NCI-H2029 treated with DMSO at 0.1 percent for 48 hours (cell line): ENCODE results near the gene SPEM2.

ENCODE experiments used
- DNase-seq: peaks from one replicate; lab custom pipeline; 2025; lab: John Stamatoyannopoulos, UW

SPEM2 gene

DNA sequence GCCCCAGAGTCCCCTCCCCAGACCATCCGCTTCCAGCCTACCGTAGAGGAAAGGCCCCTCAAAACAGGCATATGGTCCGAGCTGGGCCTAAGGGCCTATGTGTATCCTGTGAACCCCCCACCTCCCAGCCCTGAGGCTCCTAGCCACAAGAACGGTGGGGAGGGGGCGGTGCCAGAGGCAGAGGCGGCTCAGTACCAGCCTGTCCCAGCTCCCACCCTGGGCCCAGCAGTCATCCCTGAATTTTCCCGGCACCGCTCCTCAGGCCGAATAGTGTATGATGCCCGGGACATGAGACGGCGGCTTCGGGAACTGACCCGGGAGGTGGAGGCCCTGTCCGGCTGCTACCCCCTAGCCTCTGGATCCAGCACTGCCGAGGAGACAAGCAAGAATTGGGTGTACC is 4.2 kb upstream of the SPEM2 start:
- no peak for DNase-seq

- no peak for DNase-seq
Measured at GRCh38 chr17:7423679-7424078, 1.7 kb upstream of the SPEM2 start.

DNA sequence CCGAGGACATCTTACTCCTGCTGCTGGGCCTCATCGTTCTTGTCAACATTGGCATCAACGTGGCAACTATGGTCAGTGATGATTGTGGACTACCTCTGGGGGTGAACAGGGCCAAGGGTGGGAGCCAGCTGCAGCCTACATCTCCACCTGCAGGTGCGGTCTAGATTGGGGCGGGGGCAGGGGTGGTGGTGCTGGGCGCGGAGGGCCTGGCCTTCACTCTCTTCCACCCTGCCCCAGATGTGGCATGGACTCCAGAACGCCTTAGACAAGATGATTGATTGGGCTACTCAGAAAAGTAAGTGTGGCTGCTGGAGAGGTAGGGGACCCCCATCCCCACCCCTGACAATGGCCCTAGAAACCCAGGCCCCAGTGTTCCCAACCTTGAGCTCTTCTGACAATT is 340 bp downstream of the SPEM2 start:
- no peak for DNase-seq

- no peak for DNase-seq
Measured at GRCh38 chr17:7426203-7426863, 917 bp downstream of the SPEM2 start.

- DNase-seq, result no peak
Measured at GRCh38 chr17:7426896-7427489, 1.6 kb downstream of the SPEM2 start.

DNA sequence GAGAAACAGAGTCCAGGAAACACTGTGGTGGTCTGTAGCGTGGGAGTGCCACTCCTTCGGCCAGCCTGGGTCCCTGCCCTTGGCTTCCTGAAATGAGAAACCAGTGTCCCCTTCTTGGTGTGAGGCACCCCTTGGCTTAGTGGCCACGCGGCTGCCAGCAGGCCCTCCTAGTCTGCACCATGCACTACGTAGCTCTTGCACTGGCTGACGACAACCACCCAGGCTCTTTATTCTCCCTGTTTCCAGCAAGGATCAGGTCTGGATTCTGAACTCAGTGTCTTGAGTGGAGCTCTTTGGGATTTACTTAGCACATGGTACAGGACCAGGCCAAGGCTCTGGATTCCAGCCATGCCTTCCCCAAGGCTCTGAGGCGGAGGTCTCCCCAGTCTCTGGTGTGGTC is 2.1 kb downstream of the SPEM2 start:
- DNase-seq, result no peak

DNA sequence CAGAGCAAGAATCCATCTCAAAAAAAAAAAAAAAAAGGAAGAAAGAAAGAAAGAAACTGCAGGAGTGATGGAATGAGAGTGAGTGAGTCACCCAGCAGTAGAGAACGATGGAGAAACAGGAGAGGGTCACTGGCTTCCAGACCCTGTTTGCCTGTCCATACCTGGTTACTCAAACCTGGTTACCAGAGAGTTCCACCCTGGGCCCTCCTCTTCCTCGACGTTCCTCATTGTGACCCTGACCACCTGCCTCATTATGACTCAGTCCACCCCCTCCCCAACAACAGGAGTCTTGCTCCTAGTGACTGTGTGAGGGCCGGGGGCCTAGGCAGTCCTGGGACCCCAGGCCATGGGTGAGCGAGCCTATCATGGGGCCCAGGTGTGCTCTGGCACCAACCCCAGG is 3.1 kb downstream of the SPEM2 start, which contains the start of gene SPEM3:
Gene SPEM3, plus strand, starts transcription at position 301 of the 400 bp plus-strand sequence. Its CDS starts 46 bp downstream, at position 347.
- no peak for DNase-seq

- DNase-seq, result no peak
Measured at GRCh38 chr17:7429722-7430121, 4.3 kb downstream of the SPEM2 start.

- DNase-seq, result no peak
Measured at GRCh38 chr17:7431231-7431630, 5.8 kb downstream of the SPEM2 start.

GRCh38 chr17:7432296-7432695 is 6.9 kb downstream of the SPEM2 start:
- no peak for DNase-seq

DNA sequence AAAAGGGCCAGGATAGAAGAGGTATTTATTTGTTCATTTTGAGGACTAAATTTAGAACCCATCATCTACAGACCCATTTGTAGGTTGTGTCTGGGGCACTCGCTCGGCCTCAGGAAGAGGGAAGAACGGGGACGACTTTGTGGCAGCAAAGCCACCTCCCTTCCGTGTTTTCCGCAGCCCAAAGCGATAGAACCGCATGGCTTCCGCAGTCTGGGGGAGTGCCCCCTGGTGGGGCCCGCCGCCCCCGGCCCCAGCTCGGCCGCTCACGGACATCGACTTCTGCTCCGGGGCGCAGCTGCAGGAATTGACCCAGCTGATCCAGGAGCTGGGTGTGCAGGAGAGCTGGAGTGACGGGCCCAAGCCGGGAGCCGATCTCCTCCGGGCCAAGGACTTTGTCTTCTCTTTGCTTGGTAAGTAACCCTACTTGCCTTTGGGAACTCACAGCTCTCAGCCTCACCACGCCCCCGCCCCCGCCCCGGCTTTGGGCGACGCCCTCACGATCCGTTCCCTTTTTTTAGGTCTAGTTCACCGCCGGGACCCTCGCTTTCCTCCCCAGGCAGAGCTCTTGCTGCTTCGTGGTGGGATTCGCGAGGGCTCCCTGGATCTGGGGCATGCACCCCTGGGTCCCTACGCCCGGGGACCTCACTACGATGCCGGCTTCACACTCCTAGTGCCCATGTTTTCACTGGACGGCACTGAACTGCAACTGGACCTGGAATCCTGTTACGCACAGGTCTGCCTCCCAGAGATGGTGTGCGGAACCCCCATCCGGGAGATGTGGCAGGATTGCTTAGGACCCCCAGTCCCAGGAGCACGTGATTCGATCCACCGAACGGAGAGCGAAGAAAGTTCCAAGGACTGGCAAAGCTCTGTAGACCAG is 10.5 kb downstream of the SPEM2 start:
- no peak for DNase-seq

DNA sequence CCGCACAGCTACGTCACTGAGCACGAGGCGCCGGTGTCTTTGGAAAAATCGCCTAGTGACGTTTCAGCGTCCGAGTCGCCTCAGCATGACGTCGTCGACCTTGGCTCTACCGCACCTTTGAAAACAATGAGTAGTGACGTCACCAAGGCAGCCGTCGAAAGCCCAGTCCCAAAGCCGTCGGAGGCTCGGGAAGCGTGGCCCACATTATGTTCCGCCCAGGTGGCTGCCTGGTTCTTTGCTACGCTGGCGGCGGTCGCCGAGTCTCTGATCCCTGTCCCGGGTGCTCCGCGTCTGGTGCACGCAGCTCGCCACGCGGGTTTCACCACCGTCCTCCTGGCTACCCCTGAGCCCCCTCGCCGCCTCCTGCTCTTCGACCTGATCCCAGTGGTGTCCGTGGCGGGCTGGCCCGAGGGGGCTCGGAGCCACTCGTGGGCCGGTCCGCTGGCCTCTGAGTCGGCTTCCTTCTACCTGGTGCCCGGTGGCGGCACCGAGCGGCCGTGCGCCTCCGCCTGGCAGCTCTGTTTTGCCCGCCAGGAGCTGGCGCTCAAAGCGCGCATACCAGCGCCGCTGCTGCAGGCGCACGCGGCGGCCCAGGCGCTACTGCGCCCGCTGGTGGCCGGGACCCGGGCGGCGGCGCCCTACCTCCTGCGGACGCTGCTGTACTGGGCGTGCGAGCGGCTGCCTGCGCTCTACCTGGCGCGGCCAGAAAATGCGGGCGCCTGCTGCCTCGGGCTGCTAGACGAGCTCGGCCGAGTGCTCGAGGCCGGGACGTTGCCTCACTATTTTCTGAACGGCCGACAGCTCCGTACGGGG is 11.3 kb downstream of the SPEM2 start:
- DNase-seq, result no peak

- no peak for DNase-seq
Measured at GRCh38 chr17:7437369-7437863, 12.0 kb downstream of the SPEM2 start.

GRCh38 chr17:7437950-7438614 is 12.7 kb downstream of the SPEM2 start:
- DNase-seq, result no peak

DNA sequence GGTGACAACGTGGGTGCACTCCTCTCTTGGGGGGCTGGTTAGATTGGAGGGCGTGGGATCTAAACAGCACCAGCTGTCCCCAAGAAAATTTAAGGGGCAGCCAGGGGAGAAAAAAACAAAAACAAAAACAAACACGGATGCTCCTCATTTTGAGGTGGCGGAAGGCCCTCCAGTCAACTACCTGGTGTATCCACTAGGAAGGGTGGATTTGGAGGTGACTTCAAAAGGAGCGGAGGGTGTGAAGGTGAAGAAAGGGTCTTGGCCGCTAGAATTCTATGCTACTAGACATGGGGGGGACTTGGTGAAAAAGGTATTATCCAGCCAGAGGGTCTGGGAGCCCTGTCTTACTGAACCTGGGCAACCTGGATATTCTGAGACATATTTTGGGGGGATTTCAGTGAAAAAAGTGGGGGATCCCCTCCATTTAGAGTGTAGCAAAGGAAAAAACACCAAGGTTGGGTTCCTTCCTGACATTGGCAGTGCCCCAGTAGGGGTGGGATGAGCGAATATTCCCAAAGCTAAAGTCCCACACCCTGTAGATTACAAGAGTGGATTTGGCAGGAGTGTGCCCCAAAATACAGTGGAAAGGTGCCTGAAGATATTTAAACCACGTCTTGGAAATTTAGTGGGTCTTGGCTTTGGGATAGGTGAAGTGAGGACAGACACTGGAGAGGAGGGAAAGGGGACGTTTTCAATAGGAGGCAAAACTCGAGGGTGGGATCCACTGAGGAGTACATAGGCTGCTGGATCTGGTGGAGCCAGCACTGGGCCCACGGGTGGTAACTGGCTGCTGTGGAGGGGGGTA is 13.4 kb downstream of the SPEM2 start:
- DNase-seq, result no peak

- DNase-seq, result no peak
Measured at GRCh38 chr17:7439462-7440112, 14.2 kb downstream of the SPEM2 start, which contains the start of gene FGF11. FGF11 (plus strand) TSS chr17:7439512; CDS start chr17:7439621, 109 bp downstream.

DNA sequence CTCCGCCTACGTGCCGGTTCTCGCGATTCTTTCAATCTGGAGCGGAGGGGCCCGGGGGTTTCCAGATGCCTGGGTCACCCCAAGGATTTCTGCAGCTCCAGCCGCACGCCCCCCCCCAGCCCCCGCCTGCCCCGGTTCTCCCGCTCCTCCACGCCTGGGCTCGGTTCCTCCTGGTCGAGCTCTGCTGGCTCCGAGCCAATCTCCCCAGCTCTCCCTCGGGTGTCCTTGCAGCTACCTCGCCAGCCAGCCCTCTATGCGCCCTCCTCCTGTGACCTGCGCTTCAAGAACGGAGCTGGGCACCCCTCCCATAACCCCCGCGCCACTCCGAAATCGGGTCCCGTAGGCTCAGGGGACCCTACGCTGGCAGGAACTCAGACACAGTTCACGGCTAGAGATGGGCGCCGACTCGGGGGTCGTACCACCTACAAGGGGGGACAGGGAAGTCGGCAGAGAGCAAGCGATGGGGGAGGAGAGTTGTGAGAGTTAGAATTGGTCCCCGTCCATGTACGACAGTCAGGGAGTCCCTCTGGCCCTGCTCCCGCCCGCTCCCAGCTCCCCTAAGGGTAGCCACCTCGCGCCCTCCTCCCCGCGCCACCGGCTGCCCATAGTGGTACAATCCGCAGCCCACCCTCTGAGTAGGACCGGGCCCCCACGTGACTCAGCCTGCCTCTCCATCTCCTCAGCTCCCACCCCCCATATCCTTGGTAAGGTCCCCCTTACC is 14.9 kb downstream of the SPEM2 start:
- DNase-seq, result no peak

DNA sequence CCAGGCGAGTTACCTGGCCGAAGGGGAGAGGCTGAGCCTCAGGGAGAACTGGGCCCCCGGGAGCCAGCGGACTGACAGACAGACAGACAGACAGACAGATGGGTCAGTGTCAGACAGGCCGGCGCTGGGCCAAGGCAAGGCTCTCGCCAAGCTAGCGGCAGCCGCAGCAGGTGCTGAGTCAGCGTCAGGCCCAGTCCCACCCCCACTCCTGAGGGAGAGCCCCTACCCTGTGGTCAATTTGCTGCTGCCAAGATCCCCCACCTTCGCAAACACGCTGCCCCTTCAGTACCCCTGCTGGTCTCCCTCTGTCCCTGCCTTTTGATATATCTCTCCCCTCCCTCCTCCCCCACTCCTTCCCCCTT is 15.4 kb downstream of the SPEM2 start:
- DNase-seq, result no peak

DNA sequence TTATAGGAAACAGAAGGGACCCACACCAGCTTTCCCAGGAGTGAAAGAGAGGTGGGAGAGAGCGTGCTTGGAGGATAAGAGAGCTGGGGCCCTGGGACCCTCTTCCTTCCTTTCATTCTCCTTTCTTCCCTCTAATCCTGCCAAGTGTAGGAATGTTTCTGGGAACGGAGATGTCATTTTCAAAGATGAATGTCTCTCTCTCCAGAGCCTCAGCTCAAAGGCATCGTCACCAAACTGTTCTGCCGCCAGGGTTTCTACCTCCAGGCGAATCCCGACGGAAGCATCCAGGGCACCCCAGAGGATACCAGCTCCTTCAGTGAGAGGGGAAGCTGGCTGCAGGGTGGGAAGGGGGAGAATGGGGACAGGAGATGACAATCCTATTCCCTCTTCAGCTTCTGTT is 15.8 kb downstream of the SPEM2 start:
- no peak for DNase-seq
